Fibroblast of skin of right quadriceps (primary cell): Measurements from ENCODE around the gene ORC6.

Source experiments
- DNase-seq: peaks from one replicate; pipeline ENCODE4 v3.0.0-alpha.2; 2013

Gene ORC6

GRCh38 chr16:46732561-46732960 is 43.1 kb downstream of the ORC6 start:
- no peak for DNase-seq

DNA sequence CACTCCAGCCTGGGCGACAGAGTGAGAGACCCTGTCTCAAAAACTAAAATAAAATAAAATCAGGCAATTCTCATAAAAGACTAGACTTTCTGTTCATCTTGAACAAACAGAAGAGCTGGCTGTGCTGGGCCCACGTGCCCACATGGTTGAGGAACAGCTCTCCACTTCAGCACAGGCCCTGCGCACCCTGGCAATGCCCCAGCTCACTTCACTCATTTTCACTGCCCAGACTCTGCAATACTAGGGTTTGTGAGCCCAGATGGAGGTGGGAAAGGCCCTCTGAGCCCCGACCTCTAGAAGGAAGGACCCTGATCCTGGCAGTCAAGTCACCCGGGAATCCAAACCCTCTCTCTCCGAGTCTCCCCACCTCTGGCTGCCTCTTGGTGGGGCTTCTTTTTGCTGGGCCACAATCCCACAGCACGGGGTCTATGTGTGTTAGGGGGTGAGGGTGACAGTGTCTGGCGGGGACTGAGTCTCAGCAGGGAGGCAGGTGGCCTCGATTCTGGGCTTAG is 43.9 kb downstream of the ORC6 start:
- DNase-seq: no peak

DNA sequence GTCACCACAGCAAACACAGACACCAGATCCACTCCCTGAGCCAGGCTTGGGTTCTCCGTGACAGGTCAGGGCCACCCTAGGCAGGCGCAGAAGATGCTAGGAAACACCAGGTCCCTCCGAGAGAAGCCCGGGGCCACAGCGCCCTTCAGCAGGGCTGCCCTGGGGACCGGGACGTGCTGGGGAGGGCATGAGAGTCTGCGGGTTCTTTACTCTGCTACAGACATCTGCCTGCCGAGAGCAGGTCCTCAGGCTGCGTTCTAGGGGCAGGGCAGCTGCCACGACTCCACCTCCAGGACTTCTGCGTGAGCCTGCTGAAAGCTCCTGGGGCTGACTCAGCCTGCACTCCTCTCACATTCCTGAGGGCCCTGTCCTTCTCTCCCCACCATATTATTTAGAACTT is 47.2 kb downstream of the ORC6 start:
- DNase-seq: no peak

DNA sequence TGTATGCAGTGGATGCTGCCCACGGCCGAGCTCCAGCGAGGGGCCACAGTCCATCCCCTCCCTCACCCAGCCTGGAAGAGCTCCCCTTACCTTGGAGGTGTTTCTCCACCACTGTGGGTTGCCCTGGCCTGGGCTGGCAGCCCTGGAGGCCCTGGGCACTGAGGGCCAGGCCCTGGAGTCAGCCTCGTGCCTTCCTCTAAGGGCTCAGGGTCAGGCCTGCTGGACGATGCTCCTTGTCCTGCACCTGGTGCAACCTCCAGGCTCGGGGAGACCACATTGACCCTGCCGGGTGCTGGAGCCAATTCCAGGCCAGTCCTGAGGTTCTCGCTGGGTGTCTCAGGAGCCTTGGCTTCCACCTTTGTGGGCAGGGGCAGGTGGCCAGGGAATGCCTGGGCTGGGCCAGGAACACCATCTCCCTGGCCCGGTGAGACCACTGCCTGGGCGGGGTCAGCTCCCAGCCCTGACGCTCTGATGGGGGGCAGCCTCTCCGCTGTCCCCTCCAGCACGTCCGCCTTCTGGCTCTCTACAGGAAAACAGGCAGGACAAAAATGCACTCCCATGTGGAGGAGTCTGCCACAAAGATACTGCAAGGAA is 48.3 kb downstream of the ORC6 start:
- DNase-seq: no peak

DNA sequence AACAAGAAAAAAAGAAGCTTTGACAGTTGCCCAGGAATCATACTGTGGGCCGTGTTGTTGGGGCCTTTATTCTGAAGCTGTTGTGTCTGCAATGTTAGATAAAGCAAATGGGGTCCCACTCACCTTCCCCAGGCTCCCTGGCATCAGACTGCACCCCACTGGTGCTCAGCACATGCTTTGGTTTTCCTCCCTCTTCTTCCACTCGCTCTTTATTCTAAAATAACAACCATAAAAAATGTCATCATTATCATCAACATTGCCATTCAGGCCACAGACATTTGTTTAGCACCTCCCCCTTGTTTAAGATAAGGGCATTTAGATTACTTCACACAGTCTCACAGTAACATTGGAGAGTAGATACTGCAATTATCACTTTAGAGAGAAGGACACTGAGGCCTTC is 50.5 kb downstream of the ORC6 start:
- DNase-seq: no peak

DNA sequence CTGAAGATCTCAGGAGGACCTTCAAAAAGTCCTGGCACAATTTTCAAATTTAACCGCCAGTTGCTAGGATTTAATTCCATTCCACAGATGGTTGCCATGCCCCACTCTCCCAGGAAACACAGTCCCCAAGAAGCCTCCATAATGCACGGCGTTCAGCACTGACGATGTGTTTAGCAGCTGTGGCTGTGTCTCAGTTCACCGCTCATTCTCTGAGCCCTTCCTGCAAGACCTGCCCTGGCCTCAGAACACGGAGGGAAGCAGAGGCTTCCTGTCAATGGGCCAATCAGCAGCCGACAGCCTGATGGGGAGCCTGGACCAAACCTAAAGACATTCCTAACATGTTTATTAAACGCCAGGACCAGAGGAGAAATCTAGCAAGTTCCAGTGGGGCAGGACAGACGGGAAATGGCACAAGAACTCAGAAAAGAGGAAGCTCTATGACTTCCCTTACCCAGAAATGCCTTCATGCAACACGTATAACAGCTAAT is 53.8 kb downstream of the ORC6 start:
- peak; percentile 37 for DNase-seq

DNA sequence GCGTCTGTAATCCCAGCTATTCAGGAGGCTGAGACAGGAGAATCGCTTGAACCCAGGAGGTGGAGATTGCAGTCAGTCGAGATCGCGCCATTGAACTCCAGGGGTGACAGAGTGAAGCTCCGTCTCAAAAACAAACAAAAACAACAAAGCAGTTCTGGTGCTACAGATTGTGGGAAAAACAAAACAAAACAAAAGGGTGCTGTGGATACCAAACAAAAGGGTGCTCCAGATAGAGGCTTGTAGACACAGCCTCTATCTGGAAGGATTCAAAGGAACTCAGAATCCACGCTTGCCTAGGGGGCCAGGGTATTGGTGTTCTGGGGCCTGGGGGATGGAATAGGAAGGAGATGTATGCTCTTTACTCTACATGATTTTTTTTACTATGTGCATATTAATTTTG is 56.2 kb downstream of the ORC6 start:
- DNase-seq: no peak

GRCh38 chr16:46746821-46747776 is 57.6 kb downstream of the ORC6 start:
- no peak for DNase-seq
